ENCODE measurements around the gene FOXD1. TPM values are rescaled to one million over a fixed set of nuclear protein-coding genes. Genes with fewer than 3 reads are reported as not detected.

FOXD1 gene
- total RNA-seq, 8 experiments from 2014 or later: 2.2 to 37.2 (median 5.9) TPM

DNA sequence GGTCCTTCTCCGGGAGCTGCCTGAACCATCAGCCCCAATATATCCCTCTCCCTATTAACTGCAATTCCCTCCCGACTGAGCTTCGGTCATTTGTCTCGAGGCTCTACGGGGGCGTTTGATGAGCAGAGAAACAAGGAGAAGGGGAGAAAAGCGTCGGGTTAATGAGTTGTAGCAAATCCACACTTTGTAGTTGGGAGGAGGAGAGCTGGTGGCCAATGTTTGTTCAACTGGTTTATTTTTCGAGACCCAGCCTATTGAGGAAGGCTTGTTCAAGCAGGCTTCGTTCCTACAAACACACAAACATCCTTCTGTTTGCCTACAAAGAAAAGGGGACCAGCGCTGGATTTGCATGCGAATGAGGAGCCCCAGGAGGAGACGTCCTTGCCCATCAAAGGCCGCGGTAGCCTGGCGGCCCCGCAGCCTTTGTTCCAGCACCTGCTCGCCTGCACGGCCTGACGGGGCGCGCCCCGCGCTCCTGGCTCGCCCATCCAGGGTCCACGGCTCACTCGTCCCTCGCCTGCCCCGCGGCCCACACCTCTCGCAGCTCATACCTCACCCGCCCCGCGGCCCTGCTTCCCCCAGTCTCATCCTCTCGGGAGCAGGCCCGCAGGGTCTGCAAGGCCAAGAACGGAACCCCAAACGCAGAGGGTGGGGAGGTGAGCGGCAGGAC, 4.6 kb downstream of the FOXD1 start:
- in situ Hi-C loops (cut with MboI; ENCODE audit: low pct_unique_long_range_greater_than_20kb in 2 of 9, low sequenced_read_pairs in 9 of 9, unreplicated experiment in 9 of 9): loop anchor here in 4 of 9 experiments (25.0 kb wide), 2 partner anchors 232 to 332 kb away; partner anchors contain the start of gene TMEM171 (in 1 of the 4)
- no peak overlapping the region for H3K27ac ChIP-seq
- peak in 2 of 8 experiments; percentile 1 to 9 for ATAC-seq (replicated peaks in 6 of 8)
- H3K4me3 ChIP-seq: peak overlapping the region in 2 of 5 donors; percentile 9 to 29
- H3K4me1 ChIP-seq (replicated peaks in 1 of 2): peaks cover 13 to 35% of the 10 kb centered on the region in 2 donors
- WGBS, 10 experiments: 3 to 88% (median 15%) methylated on average over 2 to 12 of the region's 39 CpGs

DNA sequence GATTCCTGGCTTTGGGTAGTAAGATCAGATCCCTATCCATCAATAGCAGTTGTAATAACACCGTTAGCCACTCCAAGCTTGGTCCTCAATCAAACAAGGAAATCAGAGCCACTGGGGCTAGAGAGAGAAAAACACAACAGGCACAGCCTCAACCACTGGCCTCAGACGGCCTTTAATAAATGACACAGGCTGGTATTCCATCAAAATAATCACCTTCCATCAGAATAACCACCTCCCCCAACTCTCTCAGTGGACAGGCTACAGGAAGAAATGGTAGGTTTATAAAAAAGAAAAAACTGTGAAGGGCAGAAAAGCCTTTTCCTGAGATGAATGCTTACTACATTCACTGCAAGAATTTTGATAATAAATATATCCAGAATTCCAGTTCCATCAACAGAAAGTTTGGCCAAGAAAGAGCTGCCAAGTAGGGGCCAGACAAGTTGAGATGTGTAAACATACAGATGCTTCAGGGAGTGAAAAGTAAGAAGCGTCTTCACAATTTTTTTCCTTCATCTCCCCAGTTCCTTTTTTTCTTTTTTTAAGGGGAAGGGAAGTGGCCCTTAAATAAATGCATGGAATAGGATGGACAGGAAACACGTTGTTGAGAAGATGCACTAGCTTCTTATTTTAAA, 5.5 kb downstream of the FOXD1 start:
- in situ Hi-C loops (cut with MboI; ENCODE audit: low pct_unique_long_range_greater_than_20kb in 2 of 9, low sequenced_read_pairs in 9 of 9, unreplicated experiment in 9 of 9): loop anchor here in 4 of 9 experiments (25.0 kb wide), 2 partner anchors 231 to 331 kb away; partner anchors contain the start of gene TMEM171 (in 1 of the 4)
- H3K4me1 ChIP-seq (replicated peaks in 1 of 2): peaks cover 13 to 37% of the 10 kb centered on the region in 2 donors
- WGBS, 10 experiments: 17 to 96% (median 48%) methylated on average over 2 to 4 of the region's 4 CpGs; no CpG with 5 or more reads in 1 of the 10 experiments
- H3K27ac ChIP-seq: no peak overlapping the region
- no peak for ATAC-seq (replicated peaks in 6 of 8)
- peak overlapping the region in 1 of 5 donors; percentile 29 for H3K4me3 ChIP-seq

DNA sequence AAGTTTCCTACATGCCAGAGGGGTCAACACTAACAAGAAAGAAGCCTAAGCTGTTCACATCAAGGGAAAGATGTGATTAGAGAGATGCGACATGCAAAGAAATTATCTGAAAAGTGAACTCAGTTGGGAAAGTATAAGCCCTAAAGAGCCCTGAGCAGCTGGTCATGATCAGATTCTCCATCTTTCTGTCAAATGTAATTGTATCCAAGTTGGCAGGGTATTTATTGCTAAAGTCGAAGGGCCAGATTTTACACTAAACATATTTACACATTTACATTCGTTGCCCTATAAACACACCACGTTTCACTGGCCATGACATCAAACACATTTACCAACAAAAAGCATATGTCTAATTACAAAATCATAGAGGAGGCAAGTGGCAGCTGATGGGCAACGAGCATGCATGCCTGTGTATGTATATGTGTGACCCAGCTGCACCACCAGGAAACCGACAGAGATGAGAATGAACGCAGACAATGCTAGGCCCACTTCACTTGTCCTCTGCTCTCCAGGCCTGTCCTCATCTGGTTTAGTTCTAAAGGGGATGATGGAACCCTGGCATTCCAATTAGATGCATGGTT, 6.3 kb downstream of the FOXD1 start:
- Histone ChIP-seq H3K4me1 (replicated peaks in 1 of 2) (peaks cover 13 to 41% of the 10 kb centered on the region in 2 donors), H3K4me3 (no peak overlapping the region), H3K27ac (no peak overlapping the region)
- 28 to 100% (median 60%) methylated on average over 1 to 7 of the region's 7 CpGs; no CpG with 5 or more reads in 2 of the 10 experiments for WGBS, 10 experiments
- no peak for ATAC-seq (replicated peaks in 6 of 8)
- in situ Hi-C loops (cut with MboI; ENCODE audit: low pct_unique_long_range_greater_than_20kb in 2 of 9, low sequenced_read_pairs in 9 of 9, unreplicated experiment in 9 of 9): loop anchor here in 4 of 9 experiments (25.0 kb wide), 2 partner anchors 230 to 330 kb away; partner anchors contain the start of gene TMEM171 (in 1 of the 4)

DNA sequence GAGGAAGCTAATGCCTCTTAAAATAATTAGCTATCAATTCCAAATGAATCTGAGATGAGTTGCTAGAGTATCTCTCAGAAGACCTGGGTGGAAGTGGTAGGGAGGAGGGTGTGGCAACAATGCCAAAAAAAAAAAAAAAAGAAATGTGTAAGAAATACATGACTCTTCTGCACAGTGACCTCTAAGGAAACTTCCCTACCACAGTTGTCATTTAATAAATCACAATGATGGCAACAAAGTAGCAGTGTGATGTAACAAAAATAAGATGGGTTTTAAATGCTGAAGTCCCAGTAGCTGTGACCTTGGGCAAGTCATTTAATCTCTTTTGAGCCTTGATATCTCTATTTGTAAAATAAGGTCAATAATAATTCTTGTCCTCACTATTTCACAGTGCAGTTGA, 7.2 kb downstream of the FOXD1 start:
- in situ Hi-C loops (cut with MboI; ENCODE audit: low pct_unique_long_range_greater_than_20kb in 2 of 9, low sequenced_read_pairs in 9 of 9, unreplicated experiment in 9 of 9): loop anchor here in 4 of 9 experiments (25.0 kb wide), 2 partner anchors 229 to 329 kb away; partner anchors contain the start of gene TMEM171 (in 1 of the 4)
- no peak for ATAC-seq (replicated peaks in 6 of 8)
- Histone ChIP-seq H3K27ac (no peak overlapping the region), H3K4me1 (replicated peaks in 1 of 2) (peaks cover 9 to 41% of the 10 kb centered on the region in 2 donors), H3K4me3 (no peak overlapping the region)

DNA sequence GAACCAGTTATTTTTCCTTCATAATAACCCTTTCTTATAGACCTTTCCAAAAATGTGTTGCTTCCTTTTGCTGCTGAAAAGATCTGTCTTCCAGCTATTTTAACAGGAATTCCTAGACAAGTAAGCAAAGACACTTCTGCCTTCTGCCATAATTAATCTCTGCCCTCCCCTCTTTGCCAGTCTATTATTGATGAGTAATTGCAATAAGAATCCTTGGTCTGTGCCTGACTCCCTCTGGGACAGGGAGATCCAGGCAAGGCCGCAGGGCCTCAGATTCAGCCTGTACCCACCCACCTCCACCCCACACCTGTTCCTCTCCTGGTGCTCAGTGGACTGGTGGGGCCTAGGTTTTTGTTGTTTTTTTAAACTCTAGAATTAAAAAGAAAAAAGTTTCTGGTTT, 8.3 kb downstream of the FOXD1 start:
- peaks cover 8 to 36% of the 10 kb centered on the region in 2 donors for H3K4me1 ChIP-seq (replicated peaks in 1 of 2)
- H3K27ac ChIP-seq: no peak overlapping the region
- in situ Hi-C loops (cut with MboI; ENCODE audit: low pct_unique_long_range_greater_than_20kb in 2 of 9, low sequenced_read_pairs in 9 of 9, unreplicated experiment in 9 of 9): loop anchor here in 4 of 9 experiments (25.0 kb wide), 2 partner anchors 228 to 328 kb away; partner anchors contain the start of gene TMEM171 (in 1 of the 4)
- 78 to 100% (median 100%) methylated on average over 1 of the region's 1 CpG; no CpG with 5 or more reads in 7 of the 10 experiments for WGBS, 10 experiments
- no peak overlapping the region for H3K4me3 ChIP-seq
- no peak for ATAC-seq (replicated peaks in 6 of 8)

DNA sequence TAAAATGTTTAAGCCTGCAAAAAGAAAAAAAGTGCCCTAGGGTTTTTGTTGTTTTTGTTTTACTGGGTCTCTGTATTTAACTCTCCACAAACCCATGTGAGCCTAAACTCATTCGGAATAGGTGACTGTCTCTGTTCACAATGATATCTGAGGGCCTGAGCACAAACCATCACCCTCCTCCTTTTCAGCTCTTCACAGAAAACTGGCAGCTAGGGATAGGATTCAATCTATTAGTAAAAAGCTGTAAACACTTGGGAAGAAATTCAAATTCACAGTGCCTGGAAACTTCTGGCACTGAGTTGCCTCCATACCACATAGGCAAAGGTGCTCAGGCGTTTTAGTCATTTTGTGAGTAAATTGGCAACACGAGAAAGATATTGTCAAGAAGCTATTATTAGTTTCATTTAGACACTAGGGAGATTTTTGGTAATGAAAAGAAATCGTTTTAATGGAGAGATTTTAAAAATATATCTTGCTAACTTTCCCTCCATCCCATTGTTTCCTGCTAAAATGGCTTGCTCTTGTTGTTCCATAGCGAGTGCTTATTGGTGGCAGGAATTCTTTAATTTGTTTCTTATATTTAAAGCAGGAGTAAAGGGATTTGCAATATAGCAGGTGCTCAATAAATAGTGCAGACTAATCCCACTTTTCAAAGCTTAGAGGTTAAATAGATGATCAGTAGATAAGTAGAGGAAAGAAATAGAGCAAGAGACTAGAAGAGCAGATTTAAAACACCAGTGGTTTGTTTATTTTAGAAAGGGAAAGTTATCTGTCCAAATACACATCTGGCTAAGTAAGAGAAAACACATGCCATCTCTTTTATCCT, 9.7 kb downstream of the FOXD1 start:
- H3K4me1 ChIP-seq (replicated peaks in 1 of 2): peaks cover 3 to 22% of the 10 kb centered on the region in 2 donors

DNA sequence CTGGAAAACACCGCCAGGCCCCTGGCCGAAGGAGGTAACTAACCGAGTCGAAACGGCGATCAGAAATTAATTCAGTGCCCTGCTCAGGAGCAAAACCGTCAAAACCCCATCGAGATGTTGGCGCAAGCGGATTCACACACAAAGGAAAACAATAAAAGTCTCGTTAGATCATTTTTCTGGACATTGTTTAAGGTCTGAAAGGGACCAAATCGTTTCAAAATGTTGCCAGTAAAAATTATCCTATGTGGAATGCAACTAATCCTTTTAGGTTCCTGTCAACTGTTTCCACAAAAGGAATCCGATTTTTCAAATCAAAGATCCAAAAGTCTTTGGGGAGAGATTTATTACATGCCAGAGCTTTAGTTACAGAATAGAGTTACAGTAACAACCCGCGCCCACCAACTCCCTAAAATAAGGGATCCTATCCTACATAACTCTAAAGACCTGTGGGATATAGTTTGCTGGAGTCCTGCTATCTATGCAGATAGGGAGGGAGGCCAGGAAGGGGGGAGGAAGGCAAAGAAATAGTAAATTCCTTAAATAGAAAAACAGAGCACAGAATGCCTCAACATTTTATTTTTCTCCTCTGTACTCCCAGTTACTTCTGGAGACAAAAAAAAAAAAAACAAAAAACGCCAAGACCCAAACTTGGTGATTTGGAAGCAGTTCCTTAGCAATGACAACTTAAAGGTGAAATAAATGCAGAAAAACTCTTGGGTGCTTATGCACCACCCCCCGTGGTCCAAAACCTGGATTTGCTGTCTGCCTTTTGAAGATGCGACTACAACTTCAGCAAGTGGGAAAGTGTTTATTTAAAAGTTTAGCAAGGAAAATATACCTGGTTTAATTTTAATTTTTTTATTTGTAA, 10.6 kb downstream of the FOXD1 start:
- no peak overlapping the region for H3K27ac ChIP-seq
- 7 to 30% (median 23%) methylated on average over 4 to 13 of the region's 18 CpGs; no CpG with 5 or more reads in 1 of the 10 experiments for WGBS, 10 experiments
- ATAC-seq (replicated peaks in 6 of 8): no peak
- H3K4me3 ChIP-seq: peak overlapping the region in 4 of 5 donors; percentile 4 to 34 (median 23)
- in situ Hi-C loops (cut with MboI; ENCODE audit: low pct_unique_long_range_greater_than_20kb in 2 of 9, low sequenced_read_pairs in 9 of 9, unreplicated experiment in 9 of 9): loop anchor here in 4 of 9 experiments (25.0 kb wide), 2 partner anchors 226 to 326 kb away; partner anchors contain the start of gene TMEM171 (in 1 of the 4)
- H3K4me1 ChIP-seq (replicated peaks in 1 of 2): peaks cover 0 to 14% of the 10 kb centered on the region in 2 donors

More for the DNA sequence above, 9.7 kb downstream of the FOXD1 start:
- in situ Hi-C loops (cut with MboI; ENCODE audit: low pct_unique_long_range_greater_than_20kb in 2 of 9, low sequenced_read_pairs in 9 of 9, unreplicated experiment in 9 of 9): loop anchor here in 4 of 9 experiments (25.0 kb wide), 2 partner anchors 227 to 327 kb away; partner anchors contain the start of gene TMEM171 (in 1 of the 4)
- ATAC-seq (replicated peaks in 6 of 8): no peak
- Histone ChIP-seq H3K27ac (no peak overlapping the region), H3K4me3 (no peak overlapping the region)
- 17 to 81% (median 51%) methylated on average over 1 to 5 of the region's 5 CpGs; no CpG with 5 or more reads in 1 of the 10 experiments for WGBS, 10 experiments

DNA sequence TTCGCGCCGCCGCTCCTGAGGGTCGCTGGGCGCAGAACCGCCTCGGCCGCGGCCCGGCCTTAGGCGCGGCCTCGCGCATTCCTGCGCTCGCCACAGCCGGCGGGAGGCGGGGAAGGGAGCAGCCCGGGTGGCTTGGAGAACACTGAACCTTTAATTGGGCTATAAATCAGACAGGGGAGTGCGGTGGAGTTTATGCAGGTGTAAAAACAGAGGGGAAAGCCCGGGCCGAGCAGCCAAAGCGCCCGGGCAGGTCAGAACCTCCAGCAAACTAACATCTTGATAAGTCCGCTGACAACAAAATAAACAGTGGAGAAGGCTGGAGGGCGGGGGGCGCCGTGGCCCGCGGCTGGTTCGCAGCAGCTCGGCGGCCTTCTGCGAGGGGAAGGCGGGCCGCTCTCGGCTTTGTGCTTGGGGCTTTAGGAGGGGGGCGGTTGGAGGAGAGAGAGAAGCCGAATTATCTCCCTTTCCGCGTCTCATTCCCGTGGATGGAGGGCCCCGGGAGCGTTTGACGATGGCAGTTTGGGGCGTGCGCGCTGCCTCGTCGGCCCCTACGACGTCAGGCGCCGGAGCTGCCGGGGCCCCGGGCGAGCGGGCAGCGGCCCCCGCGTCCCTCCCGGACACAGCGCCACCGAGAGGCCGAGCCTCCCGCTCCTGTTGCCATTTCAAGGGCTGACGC, 11.3 kb downstream of the FOXD1 start:
- 0 to 26% (median 0%) methylated on average over 1 to 17 of the region's 69 CpGs; no CpG with 5 or more reads in 4 of the 10 experiments for WGBS, 10 experiments
- peak; percentile 74 to 88 (median 83) for ATAC-seq (replicated peaks in 6 of 8)
- in situ Hi-C loops (cut with MboI; ENCODE audit: low pct_unique_long_range_greater_than_20kb in 2 of 9, low sequenced_read_pairs in 9 of 9, unreplicated experiment in 9 of 9): loop anchor here in 4 of 9 experiments (25.0 kb wide), 2 partner anchors 225 to 325 kb away; partner anchors contain the start of gene TMEM171 (in 1 of the 4)
- peak overlapping the region; percentile 4 to 34 (median 18) for H3K4me3 ChIP-seq
- H3K4me1 ChIP-seq (replicated peaks in 1 of 2): peaks cover 0 to 7% of the 10 kb centered on the region in 2 donors
- no peak overlapping the region for H3K27ac ChIP-seq

DNA sequence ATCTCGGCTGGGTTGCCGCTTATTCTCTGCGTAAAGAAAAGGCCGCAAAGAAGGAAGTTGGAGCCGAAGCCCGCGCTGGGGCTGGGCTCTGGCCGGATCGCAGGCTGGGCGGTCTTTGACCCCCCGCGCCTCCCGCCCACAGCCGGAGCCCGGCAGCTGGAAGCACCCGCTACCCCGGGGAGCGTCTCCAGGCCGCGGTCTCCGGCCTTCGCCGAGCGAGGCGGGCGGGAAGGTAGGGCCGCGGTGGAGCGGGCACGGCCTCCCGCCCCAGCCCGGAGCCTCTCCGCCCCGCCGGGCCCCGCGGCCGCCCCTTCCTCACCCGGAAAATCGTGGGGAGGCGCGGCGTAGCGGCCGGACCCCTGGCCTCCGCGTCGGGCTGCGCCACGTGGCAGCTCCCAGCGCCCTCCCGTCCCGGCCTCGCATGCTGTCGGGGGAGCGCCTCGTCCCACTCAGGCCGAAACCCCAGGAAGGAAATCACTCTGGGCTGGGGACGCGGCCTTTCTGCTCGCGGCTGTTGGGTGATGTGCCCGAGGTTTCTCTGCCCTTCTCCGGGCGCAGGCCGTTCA, 12.0 kb downstream of the FOXD1 start:
- 32% methylated on average over 3 of the region's 66 CpGs; no CpG with 5 or more reads in 9 of the 10 experiments for WGBS, 10 experiments
- H3K27ac ChIP-seq: no peak overlapping the region
- peak in 6 of 8 experiments; percentile 9 to 61 (median 50) for ATAC-seq (replicated peaks in 6 of 8)
- in situ Hi-C loops (cut with MboI; ENCODE audit: low pct_unique_long_range_greater_than_20kb in 2 of 9, low sequenced_read_pairs in 9 of 9, unreplicated experiment in 9 of 9): loop anchor here in 4 of 9 experiments (25.0 kb wide), 2 partner anchors 224 to 324 kb away; partner anchors contain the start of gene TMEM171 (in 1 of the 4)
- peak overlapping the region in 3 of 5 donors; percentile 18 to 34 (median 28) for H3K4me3 ChIP-seq
- peaks cover 0 to 7% of the 10 kb centered on the region in 2 donors for H3K4me1 ChIP-seq (replicated peaks in 1 of 2)

DNA sequence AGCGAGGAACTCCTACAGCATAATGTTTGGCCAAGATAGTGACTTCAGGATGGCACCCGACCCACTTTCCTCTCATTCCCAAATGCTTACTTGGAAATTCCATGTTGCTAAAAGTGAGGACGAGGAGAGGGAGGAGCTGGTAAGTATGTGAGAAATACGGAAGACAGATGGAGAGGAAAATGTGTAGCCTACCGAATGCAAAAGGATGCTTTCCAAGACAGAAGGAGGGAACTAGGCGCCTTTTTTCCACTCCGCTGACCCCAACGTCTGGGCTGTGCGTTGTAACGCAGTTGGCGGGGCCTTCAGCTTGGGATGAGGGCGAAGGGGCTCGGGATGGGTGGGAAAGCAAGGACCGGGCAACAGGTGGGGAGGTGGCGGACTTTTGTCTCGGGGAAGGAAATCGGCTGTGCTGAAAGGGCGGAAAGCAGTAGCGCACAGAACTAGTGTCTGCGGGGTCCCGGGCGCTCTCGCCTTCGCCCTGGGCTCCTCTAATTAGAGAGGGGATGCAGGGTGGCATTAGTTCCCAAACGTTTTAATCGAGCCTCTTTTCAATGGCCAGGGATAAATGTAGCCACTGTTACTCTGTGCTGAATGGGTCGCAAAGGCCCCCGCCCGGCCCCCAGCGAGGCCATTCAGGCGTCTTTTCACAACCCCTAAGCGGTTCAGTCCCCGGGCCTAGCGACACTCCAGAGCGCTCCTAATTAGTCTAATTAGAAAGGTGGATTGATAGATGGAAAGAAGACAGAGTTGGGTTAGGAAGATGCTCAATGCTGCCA, 12.6 kb downstream of the FOXD1 start:
- no peak overlapping the region for H3K27ac ChIP-seq
- in situ Hi-C loops (cut with MboI; ENCODE audit: low pct_unique_long_range_greater_than_20kb in 2 of 9, low sequenced_read_pairs in 9 of 9, unreplicated experiment in 9 of 9): loop anchor here in 4 of 9 experiments (25.0 kb wide), 2 partner anchors 224 to 324 kb away; partner anchors contain the start of gene TMEM171 (in 1 of the 4)
- peaks cover 0 to 7% of the 10 kb centered on the region in 2 donors for H3K4me1 ChIP-seq (replicated peaks in 1 of 2)
- 27 to 82% (median 48%) methylated on average over 1 to 14 of the region's 35 CpGs; no CpG with 5 or more reads in 2 of the 10 experiments for WGBS, 10 experiments
- no peak overlapping the region for H3K4me3 ChIP-seq
- ATAC-seq (replicated peaks in 6 of 8): no peak

All from motor neuron (in vitro differentiated cells).